H9 (cell line): ENCODE data around the gene LRTM2. TPM values are rescaled to one million over a fixed set of nuclear protein-coding genes. Genes with fewer than 3 reads are reported as not detected.

Experiments used
- DNase-seq: peaks from one replicate; pipeline ENCODE4 v3.0.0-alpha.2; 2017
- H2AFZ ChIP-seq: one replicate; pipeline ENCODE4 v1.6.1; 2013; ENCODE audit warnings: mild to moderate bottlenecking, low read length, control low read depth, moderate library complexity
- H2AK5ac ChIP-seq: 2 replicates; pipeline ENCODE4 v1.6.1; 2013; ENCODE audit warnings: low read length, control low read depth, mixed read lengths; ENCODE audit not compliant: insufficient read length
- H2BK120ac ChIP-seq: one replicate; pipeline ENCODE4 v1.6.1; 2013; ENCODE audit warnings: low read depth, mild to moderate bottlenecking, low read length, control low read depth, inconsistent platforms; ENCODE audit not compliant: poor library complexity, severe bottlenecking
- H2BK12ac ChIP-seq: 2 replicates; pipeline ENCODE4 v1.6.1; 2013; ENCODE audit warnings: low read length, control low read depth, mixed read lengths, low read depth; ENCODE audit not compliant: insufficient read length
- H2BK15ac ChIP-seq: 2 replicates; pipeline ENCODE4 v1.6.1; 2013; ENCODE audit warnings: low read depth, low read length, control low read depth
- H2BK20ac ChIP-seq: one replicate; pipeline ENCODE4 v1.6.1; 2013; ENCODE audit warnings: low read depth, mild to moderate bottlenecking, low read length, control low read depth, inconsistent platforms; ENCODE audit not compliant: poor library complexity, severe bottlenecking
- H2BK5ac ChIP-seq: 2 replicates; pipeline ENCODE4 v1.6.1; 2013; ENCODE audit warnings: low read length, control low read depth, mixed read lengths; ENCODE audit not compliant: insufficient read length
- H3K14ac ChIP-seq: 2 replicates; pipeline ENCODE4 v1.6.1; 2013; ENCODE audit warnings: low read length, control low read depth; ENCODE audit not compliant: insufficient read depth
- H3K18ac ChIP-seq: 2 replicates; pipeline ENCODE4 v1.6.1; 2013; ENCODE audit warnings: low read depth, mild to moderate bottlenecking, mixed read lengths, low read length, control low read depth; ENCODE audit not compliant: insufficient read length
- H3K23ac ChIP-seq: 2 replicates; pipeline ENCODE4 v1.6.1; 2013; ENCODE audit warnings: low read length, control low read depth, mixed read lengths, low read depth; ENCODE audit not compliant: insufficient read length
- H3K23me2 ChIP-seq: 2 replicates; pipeline ENCODE4 v1.6.1; 2013; ENCODE audit warnings: low read depth, mild to moderate bottlenecking, mixed read lengths, low read length, control low read depth; ENCODE audit not compliant: insufficient read length, poor library complexity, severe bottlenecking
- H3K27ac ChIP-seq: 2 replicates; pipeline ENCODE4 v1.5.1; 2013; ENCODE audit warnings: low read length, control low read depth, mixed read lengths, low read depth; ENCODE audit not compliant: insufficient read length
- H3K27me3 ChIP-seq: 2 replicates; pipeline ENCODE4 v1.6.1; 2013; ENCODE audit warnings: low read length, control low read depth, inconsistent platforms; ENCODE audit not compliant: insufficient read depth
- H3K4ac ChIP-seq: 2 replicates; pipeline ENCODE4 v1.6.1; 2013; ENCODE audit warnings: low read depth, mild to moderate bottlenecking, control low read depth, inconsistent platforms, low read length, moderate library complexity
- H3K4me1 ChIP-seq: 2 replicates; pipeline ENCODE4 v1.6.1; 2013; ENCODE audit warnings: low read length, control low read depth, inconsistent platforms; ENCODE audit not compliant: insufficient read depth
- H3K4me2 ChIP-seq: 2 replicates; pipeline ENCODE4 v1.6.1; 2013; ENCODE audit warnings: low read length, control low read depth, mixed read lengths; ENCODE audit not compliant: insufficient read length, insufficient read depth
- H3K56ac ChIP-seq: 2 replicates; pipeline ENCODE4 v1.6.1; 2013; ENCODE audit warnings: low read depth, mild to moderate bottlenecking, mixed read lengths, low read length, control low read depth; ENCODE audit not compliant: insufficient read length
- H3K79me1 ChIP-seq: 2 replicates; pipeline ENCODE4 v1.6.1; 2013; ENCODE audit warnings: low read depth, mild to moderate bottlenecking, moderate library complexity, low read length, control low read depth, inconsistent platforms; ENCODE audit not compliant: insufficient read depth, poor library complexity, severe bottlenecking
- H3K79me2 ChIP-seq: 2 replicates; pipeline ENCODE4 v1.6.1; 2013; ENCODE audit warnings: low read length, control low read depth, inconsistent platforms; ENCODE audit not compliant: insufficient read depth
- H3K9ac ChIP-seq: 2 replicates; pipeline ENCODE4 v1.6.1; 2013; ENCODE audit warnings: low read length, control low read depth, mixed read lengths; ENCODE audit not compliant: insufficient read length; ENCODE audit errors: extremely low read depth
- H3K9me3 ChIP-seq: one replicate; pipeline ENCODE4 v1.6.1; 2013; ENCODE audit warnings: low read depth, low read length, inconsistent platforms; ENCODE audit not compliant: control insufficient read depth
- H3T11ph ChIP-seq: one replicate; pipeline ENCODE4 v1.6.1; 2013; ENCODE audit warnings: mild to moderate bottlenecking, low read length, control low read depth, inconsistent platforms
- H4K20me1 ChIP-seq: one replicate; pipeline ENCODE4 v1.6.1; 2013; ENCODE audit not compliant: control insufficient read depth, insufficient read length, insufficient read depth
- H4K5ac ChIP-seq: 2 replicates; pipeline ENCODE4 v1.6.1; 2013; ENCODE audit warnings: low read depth, mild to moderate bottlenecking, mixed read lengths, low read length, control low read depth; ENCODE audit not compliant: insufficient read length
- H4K8ac ChIP-seq: replicated peaks from 2 replicates; pipeline ENCODE4 v1.6.1; 2013; ENCODE audit warnings: low read length, control low read depth, mixed read lengths, low read depth; ENCODE audit not compliant: insufficient read length
- H4K91ac ChIP-seq: 2 replicates; pipeline ENCODE4 v1.6.1; 2013; ENCODE audit warnings: low read depth, mild to moderate bottlenecking, moderate library complexity, mixed read lengths, low read length, control low read depth; ENCODE audit not compliant: insufficient read length
- H3K27ac Mint-ChIP-seq, 3 experiments: 2 replicates in 2 of 3; 3 replicates in 1 of 3; pipeline ENCODE4 v1.8.0; 2020 to 2021; ENCODE audit warnings: mixed read lengths in 3 of 3, mild to moderate bottlenecking in 1 of 3, moderate library complexity in 1 of 3
- H3K27me3 Mint-ChIP-seq: 2 replicates; pipeline ENCODE4 v1.8.0; 2021; ENCODE audit warnings: low read depth, mild to moderate bottlenecking, moderate library complexity, mixed read lengths
- H3K36me3 Mint-ChIP-seq, 3 experiments: 2 replicates in 2 of 3; 3 replicates in 1 of 3; pipeline ENCODE4 v1.8.0; 2020 to 2021; ENCODE audit warnings: low read depth in 3 of 3, mixed read lengths in 3 of 3; ENCODE audit not compliant: insufficient read depth in 1 of 3
- H3K4me1 Mint-ChIP-seq, 2 experiments: 2 replicates each; pipeline ENCODE4 v1.8.0; 2020; ENCODE audit warnings: mixed read lengths in 2 of 2
- H3K4me3 Mint-ChIP-seq, 2 experiments: 2 replicates in 1 of 2; 3 replicates in 1 of 2; pipeline ENCODE4 v1.8.0; 2020 to 2021; ENCODE audit warnings: mild to moderate bottlenecking in 2 of 2, mixed read lengths in 2 of 2, moderate library complexity in 1 of 2
- H3K9me3 Mint-ChIP-seq, 2 experiments: 2 replicates in 1 of 2; 3 replicates in 1 of 2; pipeline ENCODE4 v1.8.0; 2020; ENCODE audit warnings: mild to moderate bottlenecking in 2 of 2, mixed read lengths in 2 of 2, moderate library complexity in 1 of 2
- WGBS: extraction: QIAGEN DNeasy Blood & Tissue Kit; methylation state at CpG from one replicate; pipeline ENCODE4 v1.1.7; 2013; ENCODE audit warnings: missing lambda C conversion rate, low lambda C conversion rate, mixed read lengths; ENCODE audit not compliant: insufficient read length; ENCODE audit errors: extremely low coverage; 5-methylcytosine and 5-hydroxymethylcytosine counted together
- total RNA-seq: library from RNA; stranded (reverse); gene quantifications from 2 replicates; pipeline ENCODE4 v1.2.1, GENCODE V29; 2021
- TF ChIP-seq, protein P1 (sequence below): fragments of 200-600 bp; sonication (generic); conservative IDR thresholded peaks from 3 replicates; pipeline ENCODE4 v1.8.0; 2021; ENCODE audit warnings: antibody characterized with exemption, mild to moderate bottlenecking

Gene LRTM2
- total RNA-seq, 1 experiment from 2014 or later, result not detected

DNA sequence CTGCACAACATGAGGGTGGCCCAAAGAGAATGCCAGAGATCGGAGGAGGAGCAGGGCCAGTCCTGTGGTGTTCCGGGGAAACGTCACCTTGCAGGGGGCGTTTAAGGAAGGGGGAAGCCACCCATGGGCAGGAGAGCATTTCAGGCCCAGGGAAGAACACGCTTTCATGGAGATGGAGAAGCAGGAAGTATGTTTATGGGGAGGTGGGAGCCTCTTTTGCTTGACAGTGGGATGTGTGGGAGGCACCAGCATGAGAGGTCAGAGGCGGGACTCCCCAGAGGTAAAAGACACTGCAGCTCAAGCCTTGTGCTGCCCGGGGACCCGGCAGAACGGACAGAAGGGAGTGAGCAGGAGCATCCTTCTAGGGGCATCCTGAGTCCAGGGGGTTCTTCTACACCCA is 1.3 kb upstream of the LRTM2 start:
- Mint-ChIP-seq H3K9me3 (peaks cover 4% of the 10 kb centered on the region in 2 experiments; a peak in 2 of 5 replicates), H3K27me3 (peaks cover 49% of the 10 kb centered on the region), H3K4me3 (peak overlapping the region in 1 of 2 experiments; percentile 2; a peak in 2 of 5 replicates), H3K4me1 (peaks cover 20 to 39% of the 10 kb centered on the region in 2 experiments), H3K27ac (no peak overlapping the region), H3K36me3 (peaks cover 0 to 5% (median 3%) of the 10 kb centered on the region in 3 experiments; a peak in 2 of 7 replicates)
- Histone ChIP-seq H3K4ac (no peak overlapping the region), H2BK15ac (no peak overlapping the region), H2BK20ac (no peak overlapping the region), H3K79me2 (no peaks in the 10 kb centered on the region), H3K4me2 (no peak overlapping the region), H4K91ac (no peak overlapping the region), H2BK12ac (no peak overlapping the region), H3K27me3 (peaks cover 19% of the 10 kb centered on the region; the same call in 1 of the 2 replicates), H4K5ac (no peak overlapping the region), H2AK5ac (no peak overlapping the region), H2BK120ac (no peak overlapping the region), H2AFZ (no peak overlapping the region), H4K8ac (no peak overlapping the region), H3K14ac (no peak overlapping the region), H3K27ac (no peak overlapping the region), H3K9me3 (no peaks in the 10 kb centered on the region), H3K56ac (no peak overlapping the region), H3K4me1 (no peaks in the 10 kb centered on the region), H4K20me1 (no peaks in the 10 kb centered on the region), H3K9ac (no peak overlapping the region), H3K79me1 (no peaks in the 10 kb centered on the region), H2BK5ac (no peak overlapping the region), H3T11ph (no peak overlapping the region), H3K23ac (no peak overlapping the region), H3K23me2 (no peaks in the 10 kb centered on the region), H3K18ac (no peak overlapping the region)
- no CpG with 5 or more reads among the region's 9 CpGs for WGBS
- TF ChIP-seq, protein P1, sequence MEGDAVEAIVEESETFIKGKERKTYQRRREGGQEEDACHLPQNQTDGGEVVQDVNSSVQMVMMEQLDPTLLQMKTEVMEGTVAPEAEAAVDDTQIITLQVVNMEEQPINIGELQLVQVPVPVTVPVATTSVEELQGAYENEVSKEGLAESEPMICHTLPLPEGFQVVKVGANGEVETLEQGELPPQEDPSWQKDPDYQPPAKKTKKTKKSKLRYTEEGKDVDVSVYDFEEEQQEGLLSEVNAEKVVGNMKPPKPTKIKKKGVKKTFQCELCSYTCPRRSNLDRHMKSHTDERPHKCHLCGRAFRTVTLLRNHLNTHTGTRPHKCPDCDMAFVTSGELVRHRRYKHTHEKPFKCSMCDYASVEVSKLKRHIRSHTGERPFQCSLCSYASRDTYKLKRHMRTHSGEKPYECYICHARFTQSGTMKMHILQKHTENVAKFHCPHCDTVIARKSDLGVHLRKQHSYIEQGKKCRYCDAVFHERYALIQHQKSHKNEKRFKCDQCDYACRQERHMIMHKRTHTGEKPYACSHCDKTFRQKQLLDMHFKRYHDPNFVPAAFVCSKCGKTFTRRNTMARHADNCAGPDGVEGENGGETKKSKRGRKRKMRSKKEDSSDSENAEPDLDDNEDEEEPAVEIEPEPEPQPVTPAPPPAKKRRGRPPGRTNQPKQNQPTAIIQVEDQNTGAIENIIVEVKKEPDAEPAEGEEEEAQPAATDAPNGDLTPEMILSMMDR, result no peak
- DNase-seq, result no peak
